Kasumi-1 (cell line): ENCODE measurements around the gene CHST3.
"Not testable (repeated sequence)": the region's sequence is repeated elsewhere in the genome, so short reads cannot be mapped to it uniquely, and the experiment has no call there.

Source experiments
- DNase-seq, 2 experiments: peaks; one replicate each; lab custom pipeline; 2025; lab: John Stamatoyannopoulos, UW

CHST3 gene

GRCh38 chr10:71950683-71951082, 13.5 kb upstream of the CHST3 start:
- DNase-seq = no peak

GRCh38 chr10:71952745-71953144, 11.4 kb upstream of the CHST3 start:
- no peak for DNase-seq

GRCh38 chr10:71957546-71958275, 6.5 kb upstream of the CHST3 start:
- peak; percentile 13 to 35 for DNase-seq

- DNase-seq = no peak
Measured at GRCh38 chr10:71959526-71959925, 4.7 kb upstream of the CHST3 start.

GRCh38 chr10:71961831-71962230, 2.4 kb upstream of the CHST3 start:
- no peak for DNase-seq

- no peak for DNase-seq
Measured at GRCh38 chr10:71962901-71963300, 1.3 kb upstream of the CHST3 start.

- no peak for DNase-seq
Measured at GRCh38 chr10:71963351-71964097, 671 bp upstream of the CHST3 start.

GRCh38 chr10:71964743-71965515, 734 bp downstream of the CHST3 start:
- DNase-seq = no peak

- no peak for DNase-seq
Measured at GRCh38 chr10:71965623-71966022, 1.4 kb downstream of the CHST3 start.

GRCh38 chr10:71966046-71967004, 2.1 kb downstream of the CHST3 start:
- no peak for DNase-seq

- not testable (repeated sequence) for DNase-seq
Measured at GRCh38 chr10:71967958-71968357, 3.8 kb downstream of the CHST3 start.

- no peak for DNase-seq
Measured at GRCh38 chr10:71968553-71969474, 4.6 kb downstream of the CHST3 start.

GRCh38 chr10:71969929-71970328, 5.7 kb downstream of the CHST3 start:
- no peak for DNase-seq

GRCh38 chr10:71970331-71970730, 6.1 kb downstream of the CHST3 start:
- peak in 1 of 2 experiments; percentile 16 for DNase-seq

- DNase-seq = no peak
Measured at GRCh38 chr10:71970869-71971268, 6.7 kb downstream of the CHST3 start.

- DNase-seq = no peak
Measured at GRCh38 chr10:71971311-71971731, 7.1 kb downstream of the CHST3 start.

GRCh38 chr10:71971769-71972555, 7.8 kb downstream of the CHST3 start:
- DNase-seq = no peak

- DNase-seq = no peak
Measured at GRCh38 chr10:71972746-71973695, 8.8 kb downstream of the CHST3 start.
